BJ (cell line): ENCODE measurements around the gene IRS2. TPM values are rescaled to one million over a fixed set of nuclear protein-coding genes. Genes with fewer than 3 reads are reported as not detected.

Experiments
- CTCF ChIA-PET: fragments of 350-600 bp; formaldehyde crosslinking; extraction: SDS; loops from one replicate; lab custom pipeline; 2021; ENCODE audit warnings: antibody characterized with exemption, inconsistent platforms; lab: Yijun Ruan, JAX
- POLR2A ChIA-PET: fragments of 300-600 bp; sonication (Branson Sonifier 250); formaldehyde crosslinking; extraction: SDS; loops from one replicate; lab custom pipeline; 2021; ENCODE audit warnings: antibody characterized with exemption; lab: Charles Lee
- DNase-seq: peaks from one replicate; pipeline ENCODE4 v3.0.0-alpha.2; 2011; ENCODE audit warnings: low read depth
- H3K27me3 ChIP-seq: 2 replicates; pipeline ENCODE4 v1.6.0; 2011; ENCODE audit warnings: low read length; ENCODE audit not compliant: control insufficient read depth, insufficient read depth
- H3K36me3 ChIP-seq: 2 replicates; pipeline ENCODE4 v1.5.1; 2011; ENCODE audit warnings: low read length; ENCODE audit not compliant: control insufficient read depth, insufficient read depth
- H3K4me3 ChIP-seq: 2 replicates; pipeline ENCODE4 v1.5.1; 2011; ENCODE audit warnings: low read depth, mild to moderate bottlenecking, control low read depth, low read length
- CTCF ChIP-seq: IDR thresholded peaks from 2 replicates; pipeline ENCODE4 v1.5.1; 2011; ENCODE audit warnings: low read depth, mild to moderate bottlenecking, control low read depth, inconsistent platforms, low read length, moderate library complexity; ENCODE audit not compliant: insufficient read depth
- polyA plus RNA-seq: library from polyadenylated mRNA; depleted of rRNA; stranded (reverse); fragments of >200 nt; gene quantifications from 2 replicates; pipeline ENCODE4 v1.2.3, GENCODE V29; 2011

The IRS2 gene
- polyA plus RNA-seq, 1 experiment = 1.3 TPM

GRCh38 chr13:109785141-109785891, 1.1 kb downstream of the IRS2 start:
- Histone ChIP-seq H3K36me3 (peaks cover 13% of the 10 kb centered on the region), H3K4me3 (peak overlapping the region; percentile 78), H3K27me3 (no peaks in the 10 kb centered on the region)
- TF ChIP-seq CTCF = 0 out of 2 replicates have a peak, but pooled peaks have one; percentile 1
- ChIA-PET POLR2A (no interaction called here), CTCF (interaction anchor here (0.7 to 1.3 kb wide), 23 partner anchors 14 to 887 kb away, joined by 3 to 15 read pairs (median 4); no protein-coding TSS in a partner anchor)
- DNase-seq = no peak

GRCh38 chr13:109784590-109785140, 1.7 kb downstream of the IRS2 start:
- CTCF ChIA-PET = interaction anchor here (0.7 to 1.9 kb wide), 24 partner anchors 14 to 886 kb away, joined by 3 to 15 read pairs (median 4); no protein-coding TSS in a partner anchor
- H3K36me3 ChIP-seq = peaks cover 13% of the 10 kb centered on the region
- peak overlapping the region; percentile 78 for H3K4me3 ChIP-seq
- no peak for DNase-seq
- no peaks in the 10 kb centered on the region for H3K27me3 ChIP-seq
- TF ChIP-seq CTCF = 0 out of 2 replicates have a peak, but pooled peaks have one; percentile 1
- POLR2A ChIA-PET = no interaction called here

GRCh38 chr13:109783815-109784589, 2.4 kb downstream of the IRS2 start:
- ChIA-PET POLR2A (no interaction called here), CTCF (interaction anchor here (0.7 to 1.9 kb wide), 10 partner anchors 122 to 886 kb away, joined by 3 to 12 read pairs (median 4); no protein-coding TSS in a partner anchor)
- Histone ChIP-seq H3K4me3 (peak overlapping the region; percentile 55), H3K36me3 (peaks cover 13% of the 10 kb centered on the region), H3K27me3 (no peaks in the 10 kb centered on the region)
- TF ChIP-seq CTCF = no peak
- no peak for DNase-seq

GRCh38 chr13:109783447-109783814, 3.0 kb downstream of the IRS2 start:
- peaks cover 13% of the 10 kb centered on the region for H3K36me3 ChIP-seq
- no peak for DNase-seq
- CTCF ChIA-PET = interaction anchor here (0.9 to 1.9 kb wide), 7 partner anchors 121 to 868 kb away, joined by 3 to 12 read pairs (median 4); no protein-coding TSS in a partner anchor

More at GRCh38 chr13:109783447-109783814, 3.0 kb downstream of the IRS2 start:
- Histone ChIP-seq H3K27me3 (no peaks in the 10 kb centered on the region), H3K4me3 (peak overlapping the region; percentile 55)
- POLR2A ChIA-PET = no interaction called here
- peak; percentile 31 for TF ChIP-seq CTCF
